ENCODE results near the gene LDAH. TPM values are rescaled to one million over a fixed set of nuclear protein-coding genes. Genes with fewer than 3 reads are reported as not detected.

LDAH gene
- total and polyA plus RNA-seq, 10 of the 15 experiments (the other 5 are each of a cell fraction or from before 2014, with no cell fraction given), result 17.9 to 44.7 (median 30.0) TPM

- TF ChIP-seq NRF1 (conservative IDR thresholded peaks at IDR 0.05; ENCODE audit: low read depth, low read length) (no peak), YBX1 (IDR thresholded peaks at IDR 0.05) (no peak), ZSCAN29 (IDR thresholded peaks at IDR 0.05) (no peak), SRF (IDR thresholded peaks at IDR 0.05; ENCODE audit: low read depth in 2 of 2, low read length in 2 of 2) (no peak)
Measured at GRCh38 chr2:20844246-20844645, 21.3 kb upstream of the LDAH start (continued).

DNA sequence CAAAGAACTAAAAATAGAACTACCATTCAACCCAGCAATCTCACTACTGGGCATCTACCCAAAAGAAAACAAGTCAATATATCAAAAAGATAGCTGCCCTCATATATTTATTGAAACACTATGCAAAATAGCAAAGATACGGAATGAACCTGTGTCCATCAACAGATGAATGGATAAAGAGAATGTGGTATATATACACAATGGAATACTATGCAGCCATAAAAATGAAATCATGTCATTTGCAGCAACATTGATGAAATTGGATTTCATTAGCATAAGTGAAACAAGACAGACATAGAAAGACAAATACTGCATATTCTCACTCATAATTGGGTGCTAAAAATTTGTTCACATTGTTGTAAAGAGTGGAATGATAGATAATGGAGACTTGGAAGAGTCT lies 16.2 kb upstream of the LDAH start:
- Histone ChIP-seq H3K79me2 (ENCODE audit: control insufficient read depth, insufficient read depth, low read length) (no peaks in the 10 kb centered on the region), H3K4me2 (ENCODE audit: control insufficient read depth, insufficient read depth) (no peak overlapping the region), H3K27ac (ENCODE audit: control insufficient read depth, insufficient read depth) (no peak overlapping the region), H3K27me3 (replicated peaks in 1 of 2; ENCODE audit: control insufficient read depth in 2 of 2, insufficient read depth in 2 of 2, low read length in 1 of 2) (no peaks in the 10 kb centered on the region), H3K9me3 (replicated peaks; ENCODE audit: control insufficient read depth, insufficient read depth, low read length) (no peaks in the 10 kb centered on the region), H3K36me3 (ENCODE audit: control insufficient read depth in 2 of 2, insufficient read depth in 2 of 2, low read length in 1 of 2) (no peaks in the 10 kb centered on the region), H3K4me3 (no peak overlapping the region), H3K9ac (ENCODE audit: control insufficient read depth, insufficient read depth, low read length) (no peak overlapping the region), H3K4me1 (ENCODE audit: control insufficient read depth, insufficient read depth, low read length) (no peaks in the 10 kb centered on the region), H4K20me1 (ENCODE audit: control insufficient read depth, insufficient read depth) (no peaks in the 10 kb centered on the region), H2AFZ (ENCODE audit: control insufficient read depth, low read depth, low read length) (no peak overlapping the region)
- ChIA-PET CTCF (no interaction called here), RAD21 (ENCODE audit: unreplicated experiment) (no interaction called here), POLR2A (no interaction called here), SMC1A (ENCODE audit: uncharacterized antibody, unreplicated experiment) (interaction anchor here (0.9 kb wide), 1 partner anchor 95 kb away, joined by 3 read pairs; no protein-coding TSS in a partner anchor)
- ATAC-seq (no peak), FAIRE-seq (no peak), DNase-seq (ENCODE audit: low read depth, low spot score) (no peak)
- 3% methylated on average over 1 of the region's 1 CpG for WGBS (ENCODE audit: insufficient coverage, insufficient replicate concordance, low lambda C conversion rate, missing lambda C conversion rate)
- in situ Hi-C loops (cut with MboI) (no loop called here), intact Hi-C loops (cut with micrococcal nuclease; ENCODE audit: unreplicated experiment) (no loop called here)
- BruUV-seq (replicated peaks), result no TSS peak
- TF ChIP-seq KAT2A (conservative IDR thresholded peaks at IDR 0.05; ENCODE audit: control insufficient read depth, low read depth, low read length), result no peak
- no peak for TF ChIP-seq PML (IDR thresholded peaks at IDR 0.05; ENCODE audit: low read length)
- no peak for TF ChIP-seq SRF (IDR thresholded peaks at IDR 0.05; ENCODE audit: low read depth in 2 of 2, low read length in 2 of 2)
- no peak for TF ChIP-seq ATF2 (IDR thresholded peaks at IDR 0.05; ENCODE audit: low read length)
- TF ChIP-seq, protein P1, sequence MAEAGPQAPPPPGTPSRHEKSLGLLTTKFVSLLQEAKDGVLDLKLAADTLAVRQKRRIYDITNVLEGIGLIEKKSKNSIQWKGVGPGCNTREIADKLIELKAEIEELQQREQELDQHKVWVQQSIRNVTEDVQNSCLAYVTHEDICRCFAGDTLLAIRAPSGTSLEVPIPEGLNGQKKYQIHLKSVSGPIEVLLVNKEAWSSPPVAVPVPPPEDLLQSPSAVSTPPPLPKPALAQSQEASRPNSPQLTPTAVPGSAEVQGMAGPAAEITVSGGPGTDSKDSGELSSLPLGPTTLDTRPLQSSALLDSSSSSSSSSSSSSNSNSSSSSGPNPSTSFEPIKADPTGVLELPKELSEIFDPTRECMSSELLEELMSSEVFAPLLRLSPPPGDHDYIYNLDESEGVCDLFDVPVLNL (IDR thresholded peaks at IDR 0.05; ENCODE audit: low read depth, low read length), result no peak
- no peak for TF ChIP-seq RFX5 (IDR thresholded peaks at IDR 0.05; ENCODE audit: low read depth, low read length)
- TF ChIP-seq ZNF274 (IDR thresholded peaks at IDR 0.05; ENCODE audit: insufficient read depth, insufficient read length), result no peak
- no peak for TF ChIP-seq ZNF207 (IDR thresholded peaks at IDR 0.05; ENCODE audit: borderline replicate concordance)
- TF ChIP-seq MXI1 (IDR thresholded peaks at IDR 0.05; ENCODE audit: low read depth, low read length), result no peak
- TF ChIP-seq CEBPB (IDR thresholded peaks at IDR 0.05; ENCODE audit: borderline replicate concordance in 1 of 2, low read depth in 2 of 2, low read length in 2 of 2), result no peak
- no peak for TF ChIP-seq ZNF384 (IDR thresholded peaks at IDR 0.05; ENCODE audit: borderline replicate concordance, low read depth, low read length)
- TF ChIP-seq, protein P2, sequence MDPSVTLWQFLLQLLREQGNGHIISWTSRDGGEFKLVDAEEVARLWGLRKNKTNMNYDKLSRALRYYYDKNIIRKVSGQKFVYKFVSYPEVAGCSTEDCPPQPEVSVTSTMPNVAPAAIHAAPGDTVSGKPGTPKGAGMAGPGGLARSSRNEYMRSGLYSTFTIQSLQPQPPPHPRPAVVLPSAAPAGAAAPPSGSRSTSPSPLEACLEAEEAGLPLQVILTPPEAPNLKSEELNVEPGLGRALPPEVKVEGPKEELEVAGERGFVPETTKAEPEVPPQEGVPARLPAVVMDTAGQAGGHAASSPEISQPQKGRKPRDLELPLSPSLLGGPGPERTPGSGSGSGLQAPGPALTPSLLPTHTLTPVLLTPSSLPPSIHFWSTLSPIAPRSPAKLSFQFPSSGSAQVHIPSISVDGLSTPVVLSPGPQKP (IDR thresholded peaks at IDR 0.05; ENCODE audit: low read depth, low read length), result no peak
- no peak for TF ChIP-seq SIN3A (IDR thresholded peaks at IDR 0.05; ENCODE audit: low read depth, low read length)
- no peak for TF ChIP-seq ASH2L (IDR thresholded peaks at IDR 0.05; ENCODE audit: borderline replicate concordance, low read depth)
- no peak for TF ChIP-seq NR2C2 (IDR thresholded peaks at IDR 0.05; ENCODE audit: borderline replicate concordance, control insufficient read depth, insufficient read length, low read depth)
- TF ChIP-seq CBFB (IDR thresholded peaks at IDR 0.05; ENCODE audit: low read depth), result no peak
- TF ChIP-seq SMAD1 (IDR thresholded peaks at IDR 0.05; ENCODE audit: low read depth, partially characterized antibody), result no peak

Data from GM12878 (cell line).